Measurements from ENCODE around the gene IMMP2L. TPM values are rescaled to one million over a fixed set of nuclear protein-coding genes. Genes with fewer than 3 reads are reported as not detected.

The IMMP2L gene
- total and polyA plus RNA-seq, 4 donors = 9.2 to 34.7 (median 11.1) TPM

- no peaks in the 10 kb centered on the region for H3K36me3 ChIP-seq (ENCODE audit: control insufficient read depth in 4 of 4, insufficient read depth in 4 of 4, low read length in 4 of 4)
- no peaks in the 10 kb centered on the region for H3K9me3 ChIP-seq (ENCODE audit: control insufficient read depth in 4 of 4, insufficient read depth in 3 of 4, low read length in 3 of 4)
- H3K4me1 ChIP-seq (ENCODE audit: control insufficient read depth in 5 of 5, insufficient read depth in 5 of 5, low read length in 5 of 5) = no peaks in the 10 kb centered on the region
- 96 to 99% methylated on average over 4 of the region's 4 CpGs for WGBS, 2 donors
- ATAC-seq (ENCODE audit: insufficient read depth, low FRiP score) (no peak), DNase-seq (no peak)
- no peaks in the 10 kb centered on the region for H3K27me3 ChIP-seq (ENCODE audit: control insufficient read depth in 3 of 3, insufficient read depth in 3 of 3, low read length in 2 of 3)
- H3K4me3 ChIP-seq = no peak overlapping the region
- no peak overlapping the region for H3K27ac ChIP-seq (ENCODE audit: low read depth in 1 of 2, low read length in 1 of 2)
- no peak for TF ChIP-seq CTCF (IDR thresholded peaks at IDR 0.05; ENCODE audit: control extremely low read depth, extremely low read depth)
- no peak overlapping the region for H3K9ac ChIP-seq (ENCODE audit: insufficient read depth in 1 of 2, low read length in 2 of 2)
Measured at GRCh38 chr7:111229181-111229740, 333.0 kb downstream of the IMMP2L start.

GRCh38 chr7:111228437-111228836 is 333.9 kb downstream of the IMMP2L start:
- no peak for TF ChIP-seq CTCF (IDR thresholded peaks at IDR 0.05; ENCODE audit: control extremely low read depth, extremely low read depth)
- WGBS, 2 donors = 86 to 92% methylated on average over 1 of the region's 1 CpG
- no peaks in the 10 kb centered on the region for H3K27me3 ChIP-seq (ENCODE audit: control insufficient read depth in 3 of 3, insufficient read depth in 3 of 3, low read length in 2 of 3)
- no peaks in the 10 kb centered on the region for H3K4me1 ChIP-seq (ENCODE audit: control insufficient read depth in 5 of 5, insufficient read depth in 5 of 5, low read length in 5 of 5)
- H3K9ac ChIP-seq (ENCODE audit: insufficient read depth in 1 of 2, low read length in 2 of 2) = no peak overlapping the region
- H3K4me3 ChIP-seq = no peak overlapping the region
- ATAC-seq (ENCODE audit: insufficient read depth, low FRiP score) = no peak
- no peak overlapping the region for H3K27ac ChIP-seq (ENCODE audit: low read depth in 1 of 2, low read length in 1 of 2)
- DNase-seq = no peak
- H3K36me3 ChIP-seq (ENCODE audit: control insufficient read depth in 4 of 4, insufficient read depth in 4 of 4, low read length in 4 of 4) = no peaks in the 10 kb centered on the region
- H3K9me3 ChIP-seq (ENCODE audit: control insufficient read depth in 4 of 4, insufficient read depth in 3 of 4, low read length in 3 of 4) = no peaks in the 10 kb centered on the region

GRCh38 chr7:111226800-111227199 is 335.5 kb downstream of the IMMP2L start:
- Histone ChIP-seq H3K27me3 (ENCODE audit: control insufficient read depth in 3 of 3, insufficient read depth in 3 of 3, low read length in 2 of 3) (no peaks in the 10 kb centered on the region), H3K36me3 (ENCODE audit: control insufficient read depth in 4 of 4, insufficient read depth in 4 of 4, low read length in 4 of 4) (no peaks in the 10 kb centered on the region), H3K9me3 (ENCODE audit: control insufficient read depth in 4 of 4, insufficient read depth in 3 of 4, low read length in 3 of 4) (no peaks in the 10 kb centered on the region), H3K9ac (ENCODE audit: insufficient read depth in 1 of 2, low read length in 2 of 2) (no peak overlapping the region), H3K27ac (ENCODE audit: low read depth in 1 of 2, low read length in 1 of 2) (no peak overlapping the region), H3K4me3 (no peak overlapping the region), H3K4me1 (ENCODE audit: control insufficient read depth in 5 of 5, insufficient read depth in 5 of 5, low read length in 5 of 5) (no peaks in the 10 kb centered on the region)
- DNase-seq (no peak), ATAC-seq (ENCODE audit: insufficient read depth, low FRiP score) (no peak)
- 69 to 86% methylated on average over 2 of the region's 2 CpGs for WGBS, 2 donors
- TF ChIP-seq CTCF (IDR thresholded peaks at IDR 0.05; ENCODE audit: control extremely low read depth, extremely low read depth) = no peak

Measured in lung (tissue), 12 donors.